IMR-90 (cell line): Measurements from ENCODE around the gene HNRNPL. TPM values are rescaled to one million over a fixed set of nuclear protein-coding genes. Genes with fewer than 3 reads are reported as not detected.
A peak's percentile ranks its signal among the peaks of the same experiment; 100 is the strongest.

Experiments
- ATAC-seq: fragments of 200-7000 bp; cut with Tn5 transposase; 2 replicates; pipeline ENCODE4 v1.9.1; 2020; ENCODE audit warnings: low read depth, mild to moderate bottlenecking, moderate library complexity
- BruUV-seq: library from RNA; stranded (reverse); fragments of 400-500 nt; replicated peaks from 2 replicates; lab custom pipeline; 2021; lab: Mats Ljungman, UMichigan
- CTCF ChIA-PET: fragments of 300-600 bp; formaldehyde crosslinking; extraction: SDS; loops from one replicate; lab custom pipeline; 2021; ENCODE audit warnings: antibody characterized with exemption; lab: Yijun Ruan, JAX
- POLR2A ChIA-PET: fragments of 300-600 bp; sonication (Branson Sonifier 250); formaldehyde crosslinking; loops from one replicate; lab custom pipeline; 2022; ENCODE audit warnings: antibody characterized with exemption; ENCODE audit not compliant: unreplicated experiment; lab: Charles Lee
- DNase-seq: peaks from one replicate; pipeline ENCODE4 v3.0.0; 2013
- H2AFZ ChIP-seq: replicated peaks from 2 replicates; pipeline ENCODE3; 2013; ENCODE audit warnings: low read length, mild to moderate bottlenecking; ENCODE audit not compliant: poor library complexity
- H2AK5ac ChIP-seq: 2 replicates; pipeline ENCODE4 v1.6.1; 2013; ENCODE audit warnings: low read depth, low read length, inconsistent platforms
- H2AK9ac ChIP-seq: replicated peaks from 2 replicates; pipeline ENCODE3; 2013; ENCODE audit warnings: mild to moderate bottlenecking, low read depth, low read length, moderate library complexity; ENCODE audit not compliant: poor library complexity
- H2BK120ac ChIP-seq: 2 replicates; pipeline ENCODE4 v1.6.1; 2013; ENCODE audit warnings: low read depth, low read length, inconsistent platforms
- H2BK15ac ChIP-seq: 3 replicates; pipeline ENCODE4 v1.6.1; 2013; ENCODE audit warnings: low read depth, low read length, inconsistent platforms
- H2BK20ac ChIP-seq: 2 replicates; pipeline ENCODE4 v1.6.1; 2013; ENCODE audit warnings: low read depth, mild to moderate bottlenecking, inconsistent platforms, low read length, moderate library complexity
- H2BK5ac ChIP-seq: 2 replicates; pipeline ENCODE4 v1.6.1; 2013; ENCODE audit warnings: mild to moderate bottlenecking, low read depth, low read length, inconsistent platforms; ENCODE audit not compliant: poor library complexity, severe bottlenecking
- H3K14ac ChIP-seq: replicated peaks from 2 replicates; pipeline ENCODE4 v1.6.1; 2013; ENCODE audit warnings: low read depth, low read length, inconsistent platforms
- H3K18ac ChIP-seq: 2 replicates; pipeline ENCODE4 v1.6.1; 2013; ENCODE audit warnings: low read depth, low read length, control low read depth
- H3K23ac ChIP-seq: 2 replicates; pipeline ENCODE4 v1.6.1; 2013; ENCODE audit warnings: low read depth, low read length, inconsistent platforms
- H3K27ac ChIP-seq: 2 replicates; pipeline ENCODE4 v1.5.1; 2013; ENCODE audit warnings: mild to moderate bottlenecking, control low read depth, low read length; ENCODE audit not compliant: insufficient read depth
- H3K27me3 ChIP-seq: 2 replicates; pipeline ENCODE4 v1.6.1; 2013; ENCODE audit warnings: low read length; ENCODE audit not compliant: control insufficient read depth, insufficient read depth
- H3K36me3 ChIP-seq: 2 replicates; pipeline ENCODE4 v1.6.1; 2013; ENCODE audit warnings: low read length, mixed read lengths; ENCODE audit not compliant: control insufficient read depth, insufficient read depth
- H3K4ac ChIP-seq: 2 replicates; pipeline ENCODE4 v1.6.1; 2013; ENCODE audit warnings: low read depth, low read length, inconsistent platforms
- H3K4me1 ChIP-seq: 2 replicates; pipeline ENCODE4 v1.6.1; 2013; ENCODE audit warnings: low read length, mixed read lengths; ENCODE audit not compliant: control insufficient read depth, insufficient read depth
- H3K4me2 ChIP-seq: 2 replicates; pipeline ENCODE4 v1.6.1; 2013; ENCODE audit warnings: low read depth, mild to moderate bottlenecking, control low read depth, low read length, moderate library complexity
- H3K4me3 ChIP-seq: 2 replicates; pipeline ENCODE4 v1.5.1; 2013; ENCODE audit warnings: low read depth, mild to moderate bottlenecking, control low read depth, low read length, moderate library complexity; ENCODE audit not compliant: insufficient read depth
- H3K56ac ChIP-seq: 2 replicates; pipeline ENCODE4 v1.6.1; 2013; ENCODE audit warnings: low read length, inconsistent platforms; ENCODE audit not compliant: insufficient read depth; ENCODE audit errors: extremely low read depth
- H3K79me1 ChIP-seq, 2 experiments: 2 replicates each; pipeline ENCODE4 v1.6.1; 2013; ENCODE audit warnings: low read length in 2 of 2, inconsistent platforms in 1 of 2, low read depth in 1 of 2
- H3K9ac ChIP-seq: 2 replicates; pipeline ENCODE4 v1.6.1; 2013; ENCODE audit warnings: low read depth, low read length, control low read depth
- H3K9me1 ChIP-seq: 2 replicates; pipeline ENCODE4 v1.6.1; 2013; ENCODE audit warnings: low read length, inconsistent platforms; ENCODE audit not compliant: insufficient read depth
- H3K9me3 ChIP-seq: 2 replicates; pipeline ENCODE4 v1.6.1; 2013; ENCODE audit warnings: low read length; ENCODE audit not compliant: control insufficient read depth, insufficient read depth
- H4K20me1 ChIP-seq: 2 replicates; pipeline ENCODE4 v1.6.1; 2013; ENCODE audit warnings: low read length, inconsistent platforms; ENCODE audit not compliant: insufficient read depth
- H4K5ac ChIP-seq: 2 replicates; pipeline ENCODE4 v1.6.1; 2013; ENCODE audit warnings: mild to moderate bottlenecking, low read depth, low read length, control low read depth
- H4K8ac ChIP-seq, 2 experiments: 2 replicates each; pipeline ENCODE4 v1.6.1; 2013; ENCODE audit warnings: low read depth in 2 of 2, low read length in 2 of 2, control low read depth in 1 of 2, inconsistent platforms in 1 of 2
- H4K91ac ChIP-seq: 2 replicates; pipeline ENCODE4 v1.6.1; 2013; ENCODE audit warnings: low read depth, low read length, inconsistent platforms; ENCODE audit not compliant: insufficient read depth
- BHLHE40 ChIP-seq: fragments of 150-350 bp; IDR thresholded peaks from 2 replicates; pipeline ENCODE4 v1.6.1; 2016; ENCODE audit warnings: mild to moderate bottlenecking, low read depth, low read length
- CHD1 ChIP-seq: IDR thresholded peaks from 2 replicates; pipeline ENCODE4 v1.6.1; 2012; ENCODE audit warnings: low read depth, low read length, improper control_type of control experiment
- ELK1 ChIP-seq: fragments of 150-350 bp; IDR thresholded peaks from 2 replicates; pipeline ENCODE4 v1.6.1; 2016; ENCODE audit warnings: low read depth, mild to moderate bottlenecking, low read length, moderate library complexity, borderline replicate concordance
- FOS ChIP-seq: fragments of 150-350 bp; IDR thresholded peaks from 2 replicates; pipeline ENCODE4 v1.6.1; 2016; ENCODE audit warnings: low read depth, low read length
- MAFK ChIP-seq: IDR thresholded peaks from 2 replicates; pipeline ENCODE4 v1.6.1; 2012; ENCODE audit warnings: low read depth, low read length, improper control_type of control experiment
- NFE2L2 ChIP-seq: fragments of 150-350 bp; IDR thresholded peaks from 2 replicates; pipeline ENCODE4 v1.6.1; 2016; ENCODE audit warnings: low read depth, mild to moderate bottlenecking, low read length
- RFX5 ChIP-seq: IDR thresholded peaks from 2 replicates; pipeline ENCODE4 v1.8.0; 2012; ENCODE audit warnings: low read depth, mild to moderate bottlenecking, low read length, moderate library complexity
- USF2 ChIP-seq: fragments of 150-350 bp; IDR thresholded peaks from 2 replicates; pipeline ENCODE4 v1.6.1; 2017; ENCODE audit warnings: mild to moderate bottlenecking, antibody characterized with exemption, low read length, low read depth
- WGBS, 2 experiments: methylation state at CpG; one replicate each; pipeline versions ENCODE4 v1.1.5 to v1.1.7; 2013; ENCODE audit warnings: missing lambda C conversion rate in 2 of 2; ENCODE audit not compliant: insufficient read length in 1 of 2; ENCODE audit errors: extremely low coverage in 2 of 2; 5-methylcytosine and 5-hydroxymethylcytosine counted together
- dilution Hi-C: fragments of 300-500 bp; cut with HindIII; formaldehyde crosslinking; loops from one replicate; pipeline ENCODE4 v1.14.3; 2018; ENCODE audit warnings: low sequenced_read_pairs; ENCODE audit not compliant: unreplicated experiment
- in situ Hi-C: fragments of 300-500 bp; cut with MboI; formaldehyde crosslinking; loops from 3 replicates; pipeline ENCODE4 v1.14.3; 2019; ENCODE audit warnings: low sequenced_read_pairs, inconsistent platforms, mixed read lengths
- intact Hi-C: fragments of 100-400 bp; cut with micrococcal nuclease; formaldehyde crosslinking; loops from 2 replicates; pipeline ENCODE4 v1.10.0; 2022
- polyA plus RNA-seq, 3 experiments: library from polyadenylated mRNA; depleted of rRNA; stranded (reverse); fragments of >200 nt; gene quantifications; 2 replicates each; pipeline ENCODE4 v1.2.3, GENCODE V29; 2012; ENCODE audit warnings: low replicate concordance in 1 of 3
- total RNA-seq: library from RNA; depleted of rRNA; stranded (reverse); fragments of >200 nt; gene quantifications from 2 replicates; pipeline ENCODE4 v1.2.3, GENCODE V29; 2012

The HNRNPL gene
- total and polyA plus RNA-seq, 2 of the 4 experiments (the other 2 are of a cell fraction), result 277 to 429 TPM

GRCh38 chr19:38869160-38869835 is 19.5 kb upstream of the HNRNPL start:
- TF ChIP-seq MAFK (no peak), FOS (no peak), CHD1 (no peak), BHLHE40 (no peak), NFE2L2 (no peak), RFX5 (no peak), ELK1 (no peak), USF2 (no peak)
- peak overlapping the region; percentile 39 for H3K4me3 ChIP-seq
- no peak overlapping the region for H3K27ac ChIP-seq
- no peak overlapping the region for H2BK20ac ChIP-seq
- H3K18ac ChIP-seq, result no peak overlapping the region
- in situ Hi-C loops, result no loop called here
- no peaks in the 10 kb centered on the region for H3K79me1 ChIP-seq
- no peaks in the 10 kb centered on the region for H3K36me3 ChIP-seq
- DNase-seq (no peak), ATAC-seq (peak; percentile 7; the same call in 1 of the 2 replicates)
- H4K8ac ChIP-seq, result peak overlapping the region in 1 of 2 experiments; percentile 79; a peak in 1 of 4 replicates
- intact Hi-C loops, result no loop called here
- BruUV-seq, result no TSS peak
- H3K23ac ChIP-seq, result peak overlapping the region; percentile 43
- ChIA-PET CTCF (interaction anchor here (0.5 to 0.9 kb wide), 4 partner anchors 9 to 476 kb away, joined by 3 read pairs; no protein-coding TSS in a partner anchor), POLR2A (no interaction called here)
- no peak overlapping the region for H3K56ac ChIP-seq
- H3K4ac ChIP-seq, result peak overlapping the region; percentile 60
- no peaks in the 10 kb centered on the region for H4K20me1 ChIP-seq
- H3K4me1 ChIP-seq, result peaks cover 5% of the 10 kb centered on the region; the same call in 1 of the 2 replicates
- dilution Hi-C loops, result no loop called here
- H4K91ac ChIP-seq, result no peak overlapping the region; the same call in 1 of the 2 replicates
- WGBS, 2 experiments, result 10% methylated on average over 17 of the region's 34 CpGs; no CpG with 5 or more reads in 1 of the 2 experiments
- H3K9me3 ChIP-seq, result no peaks in the 10 kb centered on the region
- no peaks in the 10 kb centered on the region for H3K27me3 ChIP-seq
- peak overlapping the region; percentile 82 for H2AK9ac ChIP-seq
- peaks cover 7% of the 10 kb centered on the region for H3K9me1 ChIP-seq
- H2BK5ac ChIP-seq, result no peak overlapping the region
- H3K9ac ChIP-seq, result no peak overlapping the region
- H4K5ac ChIP-seq, result peak overlapping the region; percentile 30; the same call in 1 of the 2 replicates
- H2AK5ac ChIP-seq, result no peak overlapping the region
- peak overlapping the region; percentile 92 for H2AFZ ChIP-seq
- peak overlapping the region; percentile 91 for H3K4me2 ChIP-seq
- H2BK15ac ChIP-seq, result no peak overlapping the region
- peak overlapping the region; percentile 72 for H3K14ac ChIP-seq
- no peak overlapping the region for H2BK120ac ChIP-seq
